HL-60 (cell line): Measurements from ENCODE around the gene GMPR.

Experiments used
- DNase-seq, 2 experiments: peaks; one replicate each; pipeline ENCODE4 v3.0.0-alpha.2; 2010 to 2020; ENCODE audit warnings: low read depth in 1 of 2, low spot score in 1 of 2
- H3K27ac ChIP-seq: fragments of 250-450 bp; sonication (Bioruptor Pico); replicated peaks from 2 replicates; pipeline ENCODE4 v1.5.1; 2020; ENCODE audit warnings: mild to moderate bottlenecking, moderate library complexity
- H3K27me3 ChIP-seq: fragments of 250-450 bp; sonication (Bioruptor Pico); 2 replicates; pipeline ENCODE4 v1.5.1; 2021; ENCODE audit warnings: mild to moderate bottlenecking, moderate library complexity; ENCODE audit not compliant: insufficient read depth, poor library complexity, severe bottlenecking
- H3K4me3 ChIP-seq: replicated peaks from 2 replicates; pipeline ENCODE4 v1.5.1; 2011; ENCODE audit warnings: mild to moderate bottlenecking, control low read depth, low read length; ENCODE audit not compliant: insufficient read depth
- CTCF ChIP-seq: IDR thresholded peaks from one replicate; pipeline ENCODE4 v1.5.1; 2011; ENCODE audit warnings: low read length, control low read depth, inconsistent platforms; ENCODE audit not compliant: insufficient read depth
- GABPA ChIP-seq: IDR thresholded peaks from 2 replicates; pipeline ENCODE4 v1.6.1; 2012; ENCODE audit warnings: low read depth
- POLR2AphosphoS5 ChIP-seq: IDR thresholded peaks from 2 replicates; pipeline ENCODE4 v1.6.1; 2012; ENCODE audit warnings: low read depth
- REST ChIP-seq: IDR thresholded peaks from 2 replicates; pipeline ENCODE4 v1.6.1; 2012; ENCODE audit warnings: low read depth; ENCODE audit not compliant: insufficient replicate concordance
- SPI1 ChIP-seq: IDR thresholded peaks from 2 replicates; pipeline ENCODE4 v1.6.1; 2012; ENCODE audit warnings: low read depth, mild to moderate bottlenecking, borderline replicate concordance

GMPR gene

GRCh38 chr6:16305788-16306187 lies 67.4 kb downstream of the GMPR start:
- Histone ChIP-seq H3K27me3 (no peaks in the 10 kb centered on the region), H3K27ac (no peak overlapping the region), H3K4me3 (no peak overlapping the region)
- DNase-seq, result no peak
- TF ChIP-seq REST (no peak), GABPA (no peak), SPI1 (no peak), POLR2AphosphoS5 (no peak), CTCF (no peak)

GRCh38 chr6:16306334-16306733 lies 67.9 kb downstream of the GMPR start:
- H3K4me3 ChIP-seq, result no peak overlapping the region
- TF ChIP-seq POLR2AphosphoS5 (no peak), GABPA (no peak), REST (no peak), CTCF (no peak), SPI1 (no peak)
- H3K27me3 ChIP-seq, result no peaks in the 10 kb centered on the region
- no peak overlapping the region for H3K27ac ChIP-seq
- no peak for DNase-seq

- H3K27me3 ChIP-seq, result no peaks in the 10 kb centered on the region
- no peak for DNase-seq
- no peak overlapping the region for H3K4me3 ChIP-seq
- TF ChIP-seq SPI1 (no peak), CTCF (no peak), GABPA (no peak), POLR2AphosphoS5 (no peak), REST (no peak)
- no peak overlapping the region for H3K27ac ChIP-seq
These were observed 73.4 kb downstream of the GMPR start for GRCh38 chr6:16311763-16312162.
